HL-60/S4 (cell line): ENCODE results near the gene FBXO44.

Experiments
- in situ Hi-C: fragments of 300-500 bp; cut with MboI; formaldehyde crosslinking; loops from 2 replicates; pipeline ENCODE4 v1.14.3; 2022; ENCODE audit warnings: low sequenced_read_pairs

The FBXO44 gene

DNA sequence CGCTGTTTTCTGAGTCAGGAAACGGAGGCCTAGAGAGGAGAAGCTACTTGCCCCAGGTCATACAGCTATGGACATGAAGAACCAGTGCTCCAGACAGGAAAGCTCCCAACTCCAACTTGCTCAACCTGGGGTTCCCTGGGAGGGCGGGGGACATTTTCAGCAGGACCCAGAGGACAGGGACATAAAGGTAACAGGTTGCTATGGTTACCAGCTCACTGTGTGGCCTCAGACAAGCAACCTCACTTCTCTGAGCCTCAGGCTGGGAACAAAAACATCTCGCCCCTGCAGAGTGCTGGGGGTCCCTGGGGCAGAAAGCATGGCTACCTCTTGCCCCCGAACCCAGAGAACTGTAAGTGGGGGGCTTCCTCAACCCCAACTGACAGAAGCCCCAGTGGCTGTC lies 16.6 kb upstream of the FBXO44 start:
- in situ Hi-C loops: loop anchor here (10.0 to 25.0 kb wide), 2 partner anchors 326 to 583 kb away; no protein-coding TSS in a partner anchor

DNA sequence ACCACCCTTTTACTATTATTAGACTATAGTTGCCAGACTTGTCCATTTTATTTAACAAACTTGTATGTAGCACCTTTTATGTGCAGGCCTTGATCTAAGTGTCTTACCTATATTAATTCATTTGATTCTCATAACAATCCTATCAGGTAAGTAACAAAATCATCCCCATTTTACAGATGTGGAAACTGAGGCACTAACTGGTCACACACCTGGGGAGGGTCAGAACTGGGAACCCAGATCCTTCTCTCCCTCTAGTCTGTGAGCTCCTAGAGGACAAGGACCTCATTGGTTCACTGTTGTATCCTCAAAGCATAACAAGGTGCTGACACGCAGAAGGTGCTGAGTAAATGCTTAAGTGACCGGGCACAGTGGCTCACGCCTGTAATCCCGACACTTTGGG lies 15.3 kb upstream of the FBXO44 start:
- in situ Hi-C loops: loop anchor here (10.0 to 25.0 kb wide), 2 partner anchors 327 to 585 kb away; no protein-coding TSS in a partner anchor

DNA sequence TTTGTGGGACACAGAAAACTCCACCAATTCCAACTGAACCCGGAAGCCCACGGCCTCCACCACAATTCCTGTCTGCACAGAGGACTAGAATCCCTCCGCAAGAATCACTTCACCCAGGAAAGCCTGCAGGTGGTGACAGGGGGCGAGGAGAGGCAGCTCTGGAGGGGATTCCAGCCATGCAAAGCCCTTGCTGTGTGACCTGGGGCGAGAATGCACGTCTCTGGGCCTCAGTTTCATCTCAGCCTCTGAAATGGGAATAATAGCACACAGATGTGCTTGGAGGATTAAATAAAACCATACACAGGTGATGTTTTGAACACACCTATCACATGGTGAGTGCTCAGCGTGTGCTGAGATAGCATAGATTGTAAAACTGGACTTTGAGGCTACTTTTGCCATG lies 14.6 kb upstream of the FBXO44 start:
- in situ Hi-C loops: loop anchor here (10.0 to 25.0 kb wide), 2 partner anchors 328 to 605 kb away; no protein-coding TSS in a partner anchor

DNA sequence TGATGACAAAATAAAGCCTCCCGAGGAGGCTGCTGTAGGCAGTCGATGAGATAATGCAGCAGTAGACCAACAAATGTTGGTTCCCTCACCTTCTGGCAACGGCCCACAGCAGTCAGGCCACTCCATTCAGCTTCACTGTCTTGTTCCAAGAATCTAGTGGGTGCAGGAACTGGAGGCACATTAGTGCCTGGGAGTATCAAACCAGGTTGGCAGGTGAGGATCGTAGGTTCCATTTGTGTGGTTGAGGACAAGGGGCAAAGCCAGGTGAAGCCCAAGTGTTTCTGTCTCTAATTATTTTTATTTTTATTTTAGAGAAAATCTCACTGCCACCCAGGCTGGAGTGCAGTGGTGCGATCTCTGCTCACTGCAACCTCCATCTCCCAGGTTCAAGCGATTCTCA lies 13.7 kb upstream of the FBXO44 start:
- in situ Hi-C loops: loop anchor here (10.0 to 25.0 kb wide), 2 partner anchors 329 to 606 kb away; no protein-coding TSS in a partner anchor

DNA sequence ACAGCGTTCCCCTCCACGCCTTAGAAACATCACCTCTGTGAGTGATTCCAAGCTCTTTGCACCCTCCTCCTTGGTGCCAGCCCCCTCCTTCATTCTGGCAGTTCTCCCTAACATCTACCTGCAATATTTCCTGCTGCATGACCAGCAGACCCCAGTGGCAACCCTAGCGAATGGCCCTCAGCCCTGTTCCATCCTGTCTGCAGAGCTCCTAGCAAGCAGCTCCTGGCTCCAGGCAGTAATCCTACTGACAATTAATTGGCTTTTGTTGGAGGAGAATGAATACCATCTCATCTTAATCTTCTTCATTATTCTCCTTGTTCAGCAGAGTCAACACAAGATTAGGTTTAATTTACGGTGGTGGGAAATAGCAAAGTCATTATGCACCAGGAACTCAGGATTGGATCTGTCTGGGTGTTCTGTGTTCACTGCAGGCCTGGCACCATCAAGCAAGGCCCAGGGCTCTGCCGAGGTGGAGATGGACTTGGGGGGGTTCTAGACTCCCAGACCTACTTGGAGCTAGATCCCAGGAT lies 12.8 kb upstream of the FBXO44 start:
- in situ Hi-C loops: loop anchor here (10.0 to 25.0 kb wide), 2 partner anchors 330 to 607 kb away; no protein-coding TSS in a partner anchor

DNA sequence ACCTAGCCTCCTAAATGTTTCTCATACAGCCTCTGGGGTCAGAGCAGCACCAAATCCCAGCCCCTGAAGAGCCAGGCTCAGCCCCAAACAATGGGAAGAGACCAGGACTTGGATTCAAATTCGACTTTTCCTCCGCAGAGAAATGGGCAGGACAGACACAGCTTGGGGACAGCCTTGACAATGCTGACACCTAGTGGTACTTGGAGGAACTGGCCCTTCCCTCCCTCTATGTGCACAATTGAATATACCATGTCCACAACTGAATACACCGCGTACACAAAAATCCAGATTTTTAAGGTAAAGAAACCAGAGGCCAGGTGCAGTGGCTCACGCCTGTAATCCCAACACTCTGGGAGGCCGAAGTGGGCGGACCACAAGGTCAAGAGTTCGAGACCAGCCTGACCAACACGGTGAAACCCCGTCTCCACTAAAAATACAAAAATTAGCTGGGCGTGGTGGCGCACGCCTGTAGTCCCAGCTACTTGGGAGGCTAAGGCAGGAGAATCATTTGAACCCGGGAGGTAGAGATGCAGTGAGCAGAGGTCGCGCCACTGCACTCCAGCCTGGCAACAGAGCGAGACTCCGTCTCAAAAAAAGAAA lies 12.2 kb upstream of the FBXO44 start:
- in situ Hi-C loops: loop anchor here (10.0 to 25.0 kb wide), 2 partner anchors 330 to 608 kb away; no protein-coding TSS in a partner anchor

DNA sequence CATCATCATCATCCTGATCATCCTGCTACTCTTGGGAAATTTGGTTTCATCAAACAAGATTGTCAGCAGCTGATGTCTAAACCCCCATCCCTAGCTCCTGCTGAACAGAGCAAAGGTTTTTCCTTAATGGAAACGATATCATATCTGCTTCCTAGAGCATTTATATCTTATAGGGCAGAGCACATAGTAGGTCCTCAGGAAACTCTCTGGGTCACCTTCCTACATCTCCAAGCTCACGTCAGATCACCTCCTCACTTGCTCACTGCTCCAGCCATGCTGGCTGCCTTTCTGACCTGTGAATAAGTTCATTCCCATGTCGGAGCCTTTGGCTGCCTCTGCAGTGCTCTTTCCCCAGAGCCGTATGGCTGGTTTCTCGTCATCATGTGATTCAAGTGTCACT lies 10.9 kb upstream of the FBXO44 start:
- in situ Hi-C loops: loop anchor here (10.0 to 25.0 kb wide), 2 partner anchors 331 to 609 kb away; no protein-coding TSS in a partner anchor

DNA sequence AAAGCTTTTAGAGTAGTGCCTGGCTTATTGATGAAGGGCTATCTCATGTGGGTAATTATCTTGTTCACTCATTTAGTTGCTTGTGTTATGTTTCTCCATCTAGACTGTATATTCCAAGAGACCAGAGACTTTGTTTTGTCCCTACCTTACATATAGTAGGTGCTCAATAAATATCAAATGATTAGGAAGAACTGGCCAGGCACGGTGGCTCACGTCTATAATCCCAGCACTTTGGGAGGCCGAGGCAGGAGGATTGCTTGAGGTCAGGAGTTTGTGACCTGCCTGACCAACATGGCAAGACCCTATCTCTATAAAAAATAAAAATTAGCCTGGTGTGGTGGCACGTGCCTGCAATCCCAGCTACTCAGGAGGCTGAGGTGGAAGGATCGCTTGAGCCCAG lies 9.4 kb upstream of the FBXO44 start:
- in situ Hi-C loops: loop anchor here (10.0 to 25.0 kb wide), 2 partner anchors 333 to 610 kb away; no protein-coding TSS in a partner anchor

DNA sequence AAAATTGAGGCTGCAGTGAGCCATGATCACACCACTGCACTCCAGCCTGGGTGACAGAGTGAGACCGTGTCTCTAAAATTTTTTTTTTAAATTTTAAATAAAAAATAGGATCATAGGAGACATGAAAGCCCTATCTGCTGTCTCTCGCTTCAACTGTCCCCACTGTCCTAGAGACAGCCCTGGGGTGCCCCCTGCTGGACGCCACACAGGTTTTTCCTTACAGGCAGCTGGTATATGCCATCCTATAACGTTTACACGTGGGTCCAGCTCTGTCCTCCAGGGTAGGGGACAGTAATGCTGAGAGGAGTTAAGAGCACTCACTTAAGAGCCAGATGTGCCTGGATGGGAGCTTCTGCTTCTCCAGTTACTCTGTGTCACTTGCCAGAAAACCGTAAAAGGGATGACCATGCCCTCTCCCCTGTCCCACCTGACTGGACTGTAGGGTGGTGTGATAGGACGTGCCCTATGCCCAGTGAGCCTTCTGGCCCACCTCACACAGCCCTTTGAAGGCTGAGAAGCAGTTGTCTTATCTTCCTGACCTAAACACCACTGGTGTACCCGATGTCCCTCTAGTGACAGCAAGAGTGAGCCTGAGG lies 8.9 kb upstream of the FBXO44 start:
- in situ Hi-C loops: loop anchor here (10.0 to 25.0 kb wide), 2 partner anchors 333 to 611 kb away; no protein-coding TSS in a partner anchor

DNA sequence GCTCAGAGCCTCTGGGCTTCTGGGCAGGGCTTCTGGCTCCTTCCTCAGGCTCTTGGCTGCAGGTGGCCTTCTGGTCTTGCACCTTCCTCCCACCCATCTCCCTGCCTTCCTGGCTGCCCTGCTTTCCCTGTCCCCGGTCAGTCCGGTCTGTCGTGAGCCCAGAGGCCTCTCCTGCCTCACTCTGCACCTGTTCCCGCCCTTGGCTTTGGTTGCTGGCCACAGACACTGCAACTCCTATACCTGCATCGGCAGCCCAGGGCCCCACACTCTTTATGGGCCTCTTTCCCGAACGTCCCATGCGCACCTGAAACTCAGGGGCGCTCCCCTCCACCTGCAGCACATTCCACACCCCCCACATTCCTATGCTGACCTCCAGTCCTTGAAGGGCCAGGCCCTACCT lies 8.4 kb upstream of the FBXO44 start:
- in situ Hi-C loops: loop anchor here (10.0 to 25.0 kb wide), 2 partner anchors 334 to 612 kb away; no protein-coding TSS in a partner anchor

DNA sequence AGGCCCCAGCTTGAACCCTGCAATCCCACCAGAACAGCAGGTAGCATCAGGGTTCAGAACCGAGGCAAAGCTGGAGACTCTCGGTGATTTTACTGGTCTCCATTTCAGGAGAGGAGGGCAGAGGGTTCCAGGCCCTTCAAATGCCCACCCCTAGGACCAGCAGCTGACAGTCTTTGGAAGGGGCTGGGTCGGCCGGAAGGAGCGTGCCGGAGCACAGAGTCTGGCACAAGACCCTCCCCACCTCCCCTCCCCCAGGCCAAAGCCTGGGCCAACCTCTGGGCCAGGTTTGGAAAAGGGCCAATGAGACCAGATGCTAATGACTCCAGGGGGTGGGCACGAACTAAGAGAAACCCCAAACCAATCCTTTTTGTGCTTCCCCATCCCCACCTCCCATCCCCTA lies 7.3 kb upstream of the FBXO44 start:
- in situ Hi-C loops: loop anchor here (10.0 to 25.0 kb wide), 2 partner anchors 335 to 613 kb away; no protein-coding TSS in a partner anchor

DNA sequence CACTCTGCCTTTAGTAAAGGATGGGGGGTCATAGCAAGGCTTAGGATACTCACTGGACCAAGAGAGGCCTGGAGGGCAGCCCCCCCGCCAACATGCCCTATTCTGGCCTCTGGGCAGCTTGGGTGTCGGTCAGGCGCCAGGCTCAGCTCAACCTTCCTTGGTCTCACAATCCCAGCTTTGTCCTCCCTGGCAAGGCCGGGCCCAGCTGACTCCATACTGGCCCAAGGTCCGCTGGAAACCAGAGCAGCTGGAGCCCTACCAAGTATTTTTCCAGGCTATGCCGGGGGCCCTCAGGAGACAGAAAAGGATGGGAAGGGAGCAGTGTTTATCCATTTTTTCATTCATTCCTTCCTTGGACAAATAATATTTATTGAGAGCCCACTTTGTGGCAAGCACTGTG lies 6.6 kb upstream of the FBXO44 start:
- in situ Hi-C loops: loop anchor here (10.0 to 25.0 kb wide), 2 partner anchors 336 to 613 kb away; no protein-coding TSS in a partner anchor

DNA sequence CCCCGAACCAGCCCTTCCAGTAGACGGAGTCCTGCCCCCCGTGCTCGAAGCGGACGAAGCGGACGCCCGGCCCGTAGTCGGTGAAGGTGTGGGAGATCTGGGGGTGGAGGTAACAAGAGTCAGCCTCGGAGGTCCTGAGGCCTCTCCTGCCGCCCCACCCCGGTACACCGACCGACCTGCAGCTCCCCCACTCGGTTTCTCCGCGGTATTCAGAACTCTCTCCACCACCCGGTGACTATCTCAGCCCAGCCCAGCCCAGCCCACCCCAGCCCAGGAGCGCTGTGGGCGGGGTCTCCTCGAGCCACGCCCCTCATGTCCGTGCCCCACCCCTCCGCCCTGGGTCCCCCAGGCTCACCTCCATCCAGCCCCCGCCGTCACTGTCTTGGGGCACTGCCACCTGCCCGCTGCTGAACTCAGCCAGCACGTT lies 5.9 kb upstream of the FBXO44 start:
- in situ Hi-C loops: loop anchor here (10.0 to 25.0 kb wide), 2 partner anchors 336 to 614 kb away; no protein-coding TSS in a partner anchor

DNA sequence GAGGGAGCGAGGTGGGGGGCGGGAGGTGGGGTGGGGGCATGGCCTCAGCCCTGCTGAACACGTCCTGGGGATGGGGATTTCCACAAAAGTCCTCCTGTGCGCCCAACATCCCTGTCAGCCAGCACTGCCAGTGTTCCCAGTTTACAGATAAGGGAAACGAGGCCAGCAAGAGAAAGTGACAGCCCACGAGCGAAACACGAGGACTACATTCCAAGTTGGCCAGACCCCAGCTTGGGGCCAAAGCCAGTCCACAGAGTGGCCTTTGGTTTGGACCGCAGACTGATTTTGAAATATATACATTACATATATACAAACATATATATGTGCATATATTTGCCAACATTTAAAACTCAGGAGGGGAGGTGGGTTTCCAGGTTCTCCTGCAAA lies 5.4 kb upstream of the FBXO44 start:
- in situ Hi-C loops: loop anchor here (10.0 to 25.0 kb wide), 2 partner anchors 337 to 614 kb away; no protein-coding TSS in a partner anchor

DNA sequence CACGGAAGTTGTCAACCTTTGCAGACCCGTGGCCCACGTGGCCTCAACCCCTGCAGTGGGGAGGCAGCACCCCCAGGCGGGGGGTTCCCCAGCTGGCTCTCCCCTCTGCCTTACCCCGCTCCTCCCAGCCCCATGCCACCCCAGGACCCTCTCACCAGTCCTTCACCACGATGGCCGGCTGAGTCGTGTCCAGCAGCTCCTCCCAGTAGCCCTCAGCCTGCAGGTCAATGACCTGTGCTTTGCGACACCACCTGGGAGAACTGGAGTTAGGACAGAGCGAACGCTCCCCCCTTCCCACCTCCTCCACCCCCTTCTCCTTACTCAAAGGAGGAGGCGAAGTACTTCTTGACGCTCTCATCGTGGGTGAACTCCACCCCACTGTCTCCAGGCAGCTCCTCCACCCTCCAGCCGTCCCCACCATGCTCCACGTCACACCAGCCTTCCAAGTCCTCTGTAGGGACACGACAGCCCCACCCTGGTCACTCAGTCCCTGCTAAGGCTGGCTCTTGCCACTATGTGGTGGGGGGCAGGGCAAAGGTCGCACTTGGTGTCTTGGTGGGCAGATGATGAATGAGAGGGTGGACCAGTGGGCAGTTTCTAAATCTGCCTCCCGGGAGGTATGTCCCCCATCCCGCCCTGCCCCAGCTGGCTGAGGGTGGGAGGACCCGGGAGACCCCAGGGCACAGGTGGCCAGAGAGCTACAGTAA lies 4.9 kb upstream of the FBXO44 start:
- in situ Hi-C loops: loop anchor here (10.0 to 25.0 kb wide), 2 partner anchors 337 to 615 kb away; no protein-coding TSS in a partner anchor

DNA sequence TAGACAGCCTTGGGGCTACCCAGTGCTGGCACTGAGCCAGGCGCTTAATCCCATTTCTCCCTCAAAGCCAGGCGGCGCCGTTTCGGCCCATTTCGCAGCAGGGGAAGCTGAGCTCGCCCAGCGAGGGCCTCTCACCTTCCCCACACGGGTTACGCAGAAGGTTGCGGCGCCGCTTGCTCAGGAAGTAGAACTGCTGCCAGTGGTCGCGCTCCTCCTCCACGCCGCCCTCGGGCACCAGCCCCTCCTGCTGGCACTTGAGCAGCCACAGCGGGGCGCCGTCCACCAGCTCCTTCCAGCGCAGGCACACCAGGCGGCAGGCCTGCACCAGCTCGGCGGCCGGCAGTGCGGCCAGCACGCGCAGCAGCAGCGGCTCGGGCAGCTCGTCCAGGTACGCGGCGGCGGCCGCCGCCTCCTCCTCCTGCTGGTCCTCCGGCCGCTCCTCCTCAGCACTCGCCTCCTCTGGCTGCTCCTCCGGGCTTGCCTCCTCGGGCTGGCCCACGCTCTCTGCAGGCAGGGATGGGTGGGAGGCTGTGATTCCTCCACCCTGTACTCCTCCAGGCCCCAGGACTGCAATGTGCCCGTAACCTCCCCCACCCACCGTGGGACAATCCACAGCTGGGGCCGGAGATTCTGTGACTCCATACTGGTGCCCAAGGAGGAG lies 4.2 kb upstream of the FBXO44 start:
- in situ Hi-C loops: no loop called here

DNA sequence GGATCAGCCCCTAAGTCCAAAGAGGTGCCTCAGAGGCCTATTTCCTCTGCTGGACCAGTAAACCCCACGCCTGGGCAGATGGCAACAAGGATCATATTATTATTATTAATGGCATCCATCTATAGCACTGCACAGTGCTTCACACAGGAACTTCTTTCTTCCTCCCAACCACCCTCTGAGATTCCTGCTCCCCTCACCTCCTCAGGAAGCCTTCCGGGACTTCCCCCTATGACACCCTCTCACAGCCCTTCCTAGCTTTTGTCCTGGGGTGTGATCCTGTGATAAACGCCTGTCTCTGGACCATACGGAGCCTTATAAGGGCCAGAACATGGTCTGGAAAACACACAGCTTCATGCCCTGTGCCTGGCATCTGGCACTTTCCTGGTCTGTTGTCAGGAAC lies 3.7 kb upstream of the FBXO44 start:
- in situ Hi-C loops: no loop called here

DNA sequence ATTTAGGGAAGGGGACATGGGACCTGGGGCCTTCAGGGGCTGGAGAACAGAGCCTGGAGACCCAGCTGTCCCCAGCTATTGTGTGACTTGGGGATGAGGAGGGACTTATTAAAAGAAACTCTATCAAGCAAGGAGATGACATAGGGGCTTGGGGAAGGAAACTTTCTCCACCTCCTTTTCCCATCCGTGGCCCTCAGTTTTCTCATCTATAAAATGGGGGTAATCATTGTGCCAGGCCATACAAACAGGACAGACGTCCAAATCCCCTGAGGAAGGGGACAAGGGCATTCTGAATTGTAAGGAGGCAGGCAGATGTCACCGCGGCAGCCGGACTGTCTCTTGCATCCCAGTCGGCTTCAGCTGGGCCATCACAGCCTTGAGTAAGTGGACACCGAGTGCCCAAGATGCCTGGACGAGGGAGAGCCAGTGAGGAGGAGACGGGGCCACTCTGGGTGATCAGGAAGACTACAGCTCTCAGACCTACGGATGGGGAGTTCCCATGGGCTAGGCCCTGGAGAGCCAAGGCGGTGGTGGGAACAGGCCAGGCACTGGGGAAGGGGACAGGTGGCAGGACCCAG lies 2.4 kb upstream of the FBXO44 start:
- in situ Hi-C loops: no loop called here

DNA sequence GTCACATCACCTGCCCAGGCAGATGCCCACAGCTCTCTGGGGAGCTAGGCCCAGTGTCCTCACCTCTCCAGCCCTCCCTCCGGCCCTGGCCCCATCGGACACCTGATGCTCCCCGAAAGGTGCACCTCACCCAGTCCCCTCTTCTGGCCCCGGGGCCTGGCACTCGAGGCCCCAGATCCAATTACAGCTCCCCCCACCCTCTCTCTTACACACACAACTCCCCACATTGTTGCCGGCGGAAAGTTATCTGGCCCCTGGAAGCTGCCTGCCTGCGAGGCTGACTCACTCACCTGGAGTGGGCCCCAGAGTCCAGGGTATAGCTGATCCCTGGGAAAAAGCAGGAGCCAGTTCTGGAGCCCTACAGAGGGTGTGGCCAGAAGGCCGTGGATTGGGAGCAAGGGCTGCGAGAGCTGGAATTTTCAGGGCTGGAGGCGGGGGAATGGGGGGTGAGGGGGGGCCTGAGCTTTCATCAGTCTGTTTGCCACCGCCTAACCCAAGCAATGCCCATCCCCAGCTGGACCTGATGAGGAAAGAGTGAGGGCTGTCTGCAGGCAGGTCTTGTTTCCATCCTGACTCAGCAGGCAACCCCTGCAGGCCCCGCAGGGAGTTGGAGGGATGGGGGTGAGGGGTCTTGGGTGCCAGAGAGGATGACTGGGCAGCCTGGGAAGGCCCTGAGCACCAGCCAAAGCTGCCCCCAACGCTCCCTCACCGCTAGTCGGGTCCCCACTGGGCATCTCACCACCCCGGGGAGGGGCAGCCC lies 1.4 kb upstream of the FBXO44 start:
- in situ Hi-C loops: no loop called here
